H9 (cell line): Measurements from ENCODE around the gene DCP1A. TPM values are rescaled to one million over a fixed set of nuclear protein-coding genes. Genes with fewer than 3 reads are reported as not detected.
A peak's percentile ranks its signal among the peaks of the same experiment; 100 is the strongest.
"Not testable (repeated sequence)": the region's sequence is repeated elsewhere in the genome, so short reads cannot be mapped to it uniquely, and the experiment has no call there.

Experiments
- DNase-seq: peaks from one replicate; pipeline ENCODE4 v3.0.0-alpha.2; 2017
- H2AFZ ChIP-seq: one replicate; pipeline ENCODE4 v1.6.1; 2013; ENCODE audit warnings: mild to moderate bottlenecking, low read length, control low read depth, moderate library complexity
- H2AK5ac ChIP-seq: 2 replicates; pipeline ENCODE4 v1.6.1; 2013; ENCODE audit warnings: low read length, control low read depth, mixed read lengths; ENCODE audit not compliant: insufficient read length
- H2BK120ac ChIP-seq: one replicate; pipeline ENCODE4 v1.6.1; 2013; ENCODE audit warnings: low read depth, mild to moderate bottlenecking, low read length, control low read depth, inconsistent platforms; ENCODE audit not compliant: poor library complexity, severe bottlenecking
- H2BK12ac ChIP-seq: 2 replicates; pipeline ENCODE4 v1.6.1; 2013; ENCODE audit warnings: low read length, control low read depth, mixed read lengths, low read depth; ENCODE audit not compliant: insufficient read length
- H2BK15ac ChIP-seq: 2 replicates; pipeline ENCODE4 v1.6.1; 2013; ENCODE audit warnings: low read depth, low read length, control low read depth
- H2BK20ac ChIP-seq: one replicate; pipeline ENCODE4 v1.6.1; 2013; ENCODE audit warnings: low read depth, mild to moderate bottlenecking, low read length, control low read depth, inconsistent platforms; ENCODE audit not compliant: poor library complexity, severe bottlenecking
- H2BK5ac ChIP-seq: 2 replicates; pipeline ENCODE4 v1.6.1; 2013; ENCODE audit warnings: low read length, control low read depth, mixed read lengths; ENCODE audit not compliant: insufficient read length
- H3K14ac ChIP-seq: 2 replicates; pipeline ENCODE4 v1.6.1; 2013; ENCODE audit warnings: low read length, control low read depth; ENCODE audit not compliant: insufficient read depth
- H3K18ac ChIP-seq: 2 replicates; pipeline ENCODE4 v1.6.1; 2013; ENCODE audit warnings: low read depth, mild to moderate bottlenecking, mixed read lengths, low read length, control low read depth; ENCODE audit not compliant: insufficient read length
- H3K23ac ChIP-seq: 2 replicates; pipeline ENCODE4 v1.6.1; 2013; ENCODE audit warnings: low read length, control low read depth, mixed read lengths, low read depth; ENCODE audit not compliant: insufficient read length
- H3K23me2 ChIP-seq: 2 replicates; pipeline ENCODE4 v1.6.1; 2013; ENCODE audit warnings: low read depth, mild to moderate bottlenecking, mixed read lengths, low read length, control low read depth; ENCODE audit not compliant: insufficient read length, poor library complexity, severe bottlenecking
- H3K27ac ChIP-seq: 2 replicates; pipeline ENCODE4 v1.5.1; 2013; ENCODE audit warnings: low read length, control low read depth, mixed read lengths, low read depth; ENCODE audit not compliant: insufficient read length
- H3K27me3 ChIP-seq: 2 replicates; pipeline ENCODE4 v1.6.1; 2013; ENCODE audit warnings: low read length, control low read depth, inconsistent platforms; ENCODE audit not compliant: insufficient read depth
- H3K4ac ChIP-seq: 2 replicates; pipeline ENCODE4 v1.6.1; 2013; ENCODE audit warnings: low read depth, mild to moderate bottlenecking, control low read depth, inconsistent platforms, low read length, moderate library complexity
- H3K4me1 ChIP-seq: 2 replicates; pipeline ENCODE4 v1.6.1; 2013; ENCODE audit warnings: low read length, control low read depth, inconsistent platforms; ENCODE audit not compliant: insufficient read depth
- H3K4me2 ChIP-seq: 2 replicates; pipeline ENCODE4 v1.6.1; 2013; ENCODE audit warnings: low read length, control low read depth, mixed read lengths; ENCODE audit not compliant: insufficient read length, insufficient read depth
- H3K56ac ChIP-seq: 2 replicates; pipeline ENCODE4 v1.6.1; 2013; ENCODE audit warnings: low read depth, mild to moderate bottlenecking, mixed read lengths, low read length, control low read depth; ENCODE audit not compliant: insufficient read length
- H3K79me1 ChIP-seq: 2 replicates; pipeline ENCODE4 v1.6.1; 2013; ENCODE audit warnings: low read depth, mild to moderate bottlenecking, moderate library complexity, low read length, control low read depth, inconsistent platforms; ENCODE audit not compliant: insufficient read depth, poor library complexity, severe bottlenecking
- H3K79me2 ChIP-seq: 2 replicates; pipeline ENCODE4 v1.6.1; 2013; ENCODE audit warnings: low read length, control low read depth, inconsistent platforms; ENCODE audit not compliant: insufficient read depth
- H3K9ac ChIP-seq: 2 replicates; pipeline ENCODE4 v1.6.1; 2013; ENCODE audit warnings: low read length, control low read depth, mixed read lengths; ENCODE audit not compliant: insufficient read length; ENCODE audit errors: extremely low read depth
- H3K9me3 ChIP-seq: one replicate; pipeline ENCODE4 v1.6.1; 2013; ENCODE audit warnings: low read depth, low read length, inconsistent platforms; ENCODE audit not compliant: control insufficient read depth
- H3T11ph ChIP-seq: one replicate; pipeline ENCODE4 v1.6.1; 2013; ENCODE audit warnings: mild to moderate bottlenecking, low read length, control low read depth, inconsistent platforms
- H4K20me1 ChIP-seq: one replicate; pipeline ENCODE4 v1.6.1; 2013; ENCODE audit not compliant: control insufficient read depth, insufficient read length, insufficient read depth
- H4K5ac ChIP-seq: 2 replicates; pipeline ENCODE4 v1.6.1; 2013; ENCODE audit warnings: low read depth, mild to moderate bottlenecking, mixed read lengths, low read length, control low read depth; ENCODE audit not compliant: insufficient read length
- H4K8ac ChIP-seq: replicated peaks from 2 replicates; pipeline ENCODE4 v1.6.1; 2013; ENCODE audit warnings: low read length, control low read depth, mixed read lengths, low read depth; ENCODE audit not compliant: insufficient read length
- H4K91ac ChIP-seq: 2 replicates; pipeline ENCODE4 v1.6.1; 2013; ENCODE audit warnings: low read depth, mild to moderate bottlenecking, moderate library complexity, mixed read lengths, low read length, control low read depth; ENCODE audit not compliant: insufficient read length
- H3K27ac Mint-ChIP-seq, 3 experiments: 2 replicates in 2 of 3; 3 replicates in 1 of 3; pipeline ENCODE4 v1.8.0; 2020 to 2021; ENCODE audit warnings: mixed read lengths in 3 of 3, mild to moderate bottlenecking in 1 of 3, moderate library complexity in 1 of 3
- H3K27me3 Mint-ChIP-seq: 2 replicates; pipeline ENCODE4 v1.8.0; 2021; ENCODE audit warnings: low read depth, mild to moderate bottlenecking, moderate library complexity, mixed read lengths
- H3K36me3 Mint-ChIP-seq, 3 experiments: 2 replicates in 2 of 3; 3 replicates in 1 of 3; pipeline ENCODE4 v1.8.0; 2020 to 2021; ENCODE audit warnings: low read depth in 3 of 3, mixed read lengths in 3 of 3; ENCODE audit not compliant: insufficient read depth in 1 of 3
- H3K4me1 Mint-ChIP-seq, 2 experiments: 2 replicates each; pipeline ENCODE4 v1.8.0; 2020; ENCODE audit warnings: mixed read lengths in 2 of 2
- H3K4me3 Mint-ChIP-seq, 2 experiments: 2 replicates in 1 of 2; 3 replicates in 1 of 2; pipeline ENCODE4 v1.8.0; 2020 to 2021; ENCODE audit warnings: mild to moderate bottlenecking in 2 of 2, mixed read lengths in 2 of 2, moderate library complexity in 1 of 2
- H3K9me3 Mint-ChIP-seq, 2 experiments: 2 replicates in 1 of 2; 3 replicates in 1 of 2; pipeline ENCODE4 v1.8.0; 2020; ENCODE audit warnings: mild to moderate bottlenecking in 2 of 2, mixed read lengths in 2 of 2, moderate library complexity in 1 of 2
- WGBS: extraction: QIAGEN DNeasy Blood & Tissue Kit; methylation state at CpG from one replicate; pipeline ENCODE4 v1.1.7; 2013; ENCODE audit warnings: missing lambda C conversion rate, low lambda C conversion rate, mixed read lengths; ENCODE audit not compliant: insufficient read length; ENCODE audit errors: extremely low coverage; 5-methylcytosine and 5-hydroxymethylcytosine counted together
- total RNA-seq: library from RNA; stranded (reverse); gene quantifications from 2 replicates; pipeline ENCODE4 v1.2.1, GENCODE V29; 2021
- TF ChIP-seq, protein P1 (sequence below): fragments of 200-600 bp; sonication (generic); conservative IDR thresholded peaks from 3 replicates; pipeline ENCODE4 v1.8.0; 2021; ENCODE audit warnings: antibody characterized with exemption, mild to moderate bottlenecking

Gene DCP1A
- total RNA-seq, 1 experiment from 2014 or later: 17.8 TPM

DNA sequence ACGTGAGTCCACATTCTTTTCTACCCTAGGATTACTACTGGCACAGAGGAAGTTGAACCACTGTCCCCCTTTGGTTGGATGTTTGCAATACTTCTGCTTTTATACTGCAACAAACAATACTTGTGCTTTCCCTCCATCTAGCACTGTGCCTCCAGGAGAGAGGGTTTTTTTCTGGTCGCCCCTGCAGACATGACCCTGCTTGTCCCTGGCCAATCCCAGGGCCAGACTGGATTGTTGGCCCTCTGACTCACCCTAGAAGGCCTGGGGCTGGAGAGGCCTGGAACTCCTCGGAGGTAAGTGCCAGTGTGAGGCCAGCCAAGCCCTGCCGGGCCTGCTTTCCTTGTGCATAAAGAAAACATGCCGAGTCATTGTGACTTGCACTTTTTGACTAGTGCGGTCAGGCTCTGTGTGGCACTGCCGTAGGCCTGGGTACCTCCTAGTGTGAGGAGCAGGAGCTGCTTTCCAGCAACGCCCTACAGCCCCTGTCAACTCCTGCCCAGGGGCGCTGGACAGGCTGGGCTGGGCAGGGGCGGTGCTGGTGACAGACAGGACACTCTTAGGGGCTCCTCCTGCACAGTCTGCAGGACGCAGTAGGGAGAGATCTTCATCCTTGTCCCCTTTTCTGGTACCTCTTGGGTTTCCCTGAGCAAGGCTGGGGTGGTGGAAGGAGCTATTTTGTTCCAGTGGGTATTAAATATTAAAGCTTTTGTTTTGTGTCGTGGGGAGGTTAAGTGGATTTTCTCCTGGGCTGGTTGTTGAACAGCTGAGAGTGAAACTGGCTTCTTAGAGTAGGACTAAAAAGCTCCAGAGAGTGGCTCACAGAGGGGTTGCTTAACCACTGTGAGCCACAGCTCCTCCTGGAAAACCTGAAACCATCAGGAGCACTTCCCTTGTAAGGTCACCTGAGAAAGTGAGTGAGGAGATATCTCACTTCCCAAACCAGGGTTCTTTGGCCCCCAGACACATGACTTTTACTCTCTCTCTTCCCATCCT, 77.2 kb downstream of the DCP1A start:
- no peak overlapping the region for H4K8ac ChIP-seq
- no peak overlapping the region for H2BK15ac ChIP-seq
- H3K27ac ChIP-seq: peak overlapping the region; percentile 59
- Mint-ChIP-seq H3K4me3 (peak overlapping the region in 1 of 2 experiments; percentile 40; a peak in 3 of 5 replicates), H3K27ac (peak overlapping the region; percentile 92 to 97 (median 95)), H3K4me1 (peaks cover 21 to 24% of the 10 kb centered on the region in 2 experiments), H3K36me3 (peaks cover 0 to 2% (median 0%) of the 10 kb centered on the region in 3 experiments; a peak in 1 of 7 replicates), H3K27me3 (no peaks in the 10 kb centered on the region; the same call in none of the 2 replicates), H3K9me3 (no peaks in the 10 kb centered on the region)
- no peak overlapping the region for H3K4me2 ChIP-seq
- TF ChIP-seq, protein P1, sequence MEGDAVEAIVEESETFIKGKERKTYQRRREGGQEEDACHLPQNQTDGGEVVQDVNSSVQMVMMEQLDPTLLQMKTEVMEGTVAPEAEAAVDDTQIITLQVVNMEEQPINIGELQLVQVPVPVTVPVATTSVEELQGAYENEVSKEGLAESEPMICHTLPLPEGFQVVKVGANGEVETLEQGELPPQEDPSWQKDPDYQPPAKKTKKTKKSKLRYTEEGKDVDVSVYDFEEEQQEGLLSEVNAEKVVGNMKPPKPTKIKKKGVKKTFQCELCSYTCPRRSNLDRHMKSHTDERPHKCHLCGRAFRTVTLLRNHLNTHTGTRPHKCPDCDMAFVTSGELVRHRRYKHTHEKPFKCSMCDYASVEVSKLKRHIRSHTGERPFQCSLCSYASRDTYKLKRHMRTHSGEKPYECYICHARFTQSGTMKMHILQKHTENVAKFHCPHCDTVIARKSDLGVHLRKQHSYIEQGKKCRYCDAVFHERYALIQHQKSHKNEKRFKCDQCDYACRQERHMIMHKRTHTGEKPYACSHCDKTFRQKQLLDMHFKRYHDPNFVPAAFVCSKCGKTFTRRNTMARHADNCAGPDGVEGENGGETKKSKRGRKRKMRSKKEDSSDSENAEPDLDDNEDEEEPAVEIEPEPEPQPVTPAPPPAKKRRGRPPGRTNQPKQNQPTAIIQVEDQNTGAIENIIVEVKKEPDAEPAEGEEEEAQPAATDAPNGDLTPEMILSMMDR: no peak
- H2AFZ ChIP-seq: no peak overlapping the region
- no peak overlapping the region for H3K4ac ChIP-seq
- H2BK120ac ChIP-seq: no peak overlapping the region
- WGBS: no CpG with 5 or more reads among the region's 12 CpGs
- H4K91ac ChIP-seq: no peak overlapping the region
- no peaks in the 10 kb centered on the region for H3K23me2 ChIP-seq
- H4K5ac ChIP-seq: peak overlapping the region; percentile 48
- H2AK5ac ChIP-seq: no peak overlapping the region
- no peak overlapping the region for H2BK5ac ChIP-seq
- H3K9me3 ChIP-seq: no peaks in the 10 kb centered on the region
- peak; percentile 95 for DNase-seq
- H3K23ac ChIP-seq: no peak overlapping the region
- peak overlapping the region; percentile 60 for H3K14ac ChIP-seq
- H2BK20ac ChIP-seq: no peak overlapping the region
- no peak overlapping the region for H3T11ph ChIP-seq
- H3K79me1 ChIP-seq: no peaks in the 10 kb centered on the region
- no peaks in the 10 kb centered on the region for H3K27me3 ChIP-seq
- H3K79me2 ChIP-seq: no peaks in the 10 kb centered on the region
- H2BK12ac ChIP-seq: no peak overlapping the region
- H3K9ac ChIP-seq: no peak overlapping the region
- H4K20me1 ChIP-seq: no peaks in the 10 kb centered on the region
- H3K4me1 ChIP-seq: no peaks in the 10 kb centered on the region; the same call in 1 of the 2 replicates
- peak overlapping the region; percentile 35 for H3K18ac ChIP-seq
- no peak overlapping the region for H3K56ac ChIP-seq

DNA sequence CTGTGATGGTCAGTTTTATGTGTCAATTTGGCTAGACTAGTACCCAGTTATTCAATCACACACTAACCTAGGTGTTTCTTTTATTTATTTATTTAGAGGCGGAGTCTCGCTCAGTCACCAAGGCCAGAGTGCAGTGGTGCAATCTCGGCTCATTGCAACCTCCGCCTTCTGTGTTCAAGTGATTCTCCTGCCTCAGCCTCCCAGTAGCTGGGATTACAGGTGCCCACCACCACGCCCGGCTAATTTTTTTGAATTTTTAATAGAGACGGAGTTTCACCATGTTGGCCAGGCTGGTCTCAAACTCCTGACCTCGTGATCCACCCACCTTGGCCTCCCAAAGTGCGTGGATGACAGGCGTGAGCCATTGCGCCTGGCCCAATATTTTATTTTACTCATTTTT, 78.2 kb downstream of the DCP1A start:
- not testable (repeated sequence) for H3K4me2 ChIP-seq, H3K27me3 ChIP-seq, H4K20me1 ChIP-seq, H3K4ac ChIP-seq, H3T11ph ChIP-seq, H3K79me2 ChIP-seq, H2BK12ac ChIP-seq, H2BK120ac ChIP-seq, H3K9ac ChIP-seq, H3K4me1 ChIP-seq, H3K23ac ChIP-seq, H3K9me3 ChIP-seq, H3K36me3 Mint-ChIP-seq, H3K79me1 ChIP-seq, DNase-seq, H2BK5ac ChIP-seq, H3K56ac ChIP-seq, H3K27ac ChIP-seq, H3K27me3 Mint-ChIP-seq, H3K18ac ChIP-seq, H3K4me3 Mint-ChIP-seq, H2AFZ ChIP-seq, H3K14ac ChIP-seq, H4K5ac ChIP-seq, H2AK5ac ChIP-seq, H3K9me3 Mint-ChIP-seq, H2BK15ac ChIP-seq, H2BK20ac ChIP-seq, H4K91ac ChIP-seq, H3K23me2 ChIP-seq, H4K8ac ChIP-seq
- Mint-ChIP-seq H3K4me1 (peaks cover 20 to 28% of the 10 kb centered on the region in 2 experiments), H3K27ac (peak overlapping the region in 1 of 3 experiments; percentile 61; a peak in 1 of 7 replicates)
- WGBS: no CpG with 5 or more reads among the region's 11 CpGs
